Testis (tissue), 3 donors: ENCODE data around the gene WEE2. TPM values are rescaled to one million over a fixed set of nuclear protein-coding genes. Genes with fewer than 3 reads are reported as not detected.
"Not testable (repeated sequence)": the region's sequence is repeated elsewhere in the genome, so short reads cannot be mapped to it uniquely, and the experiment has no call there.

ENCODE experiments used
- DNase-seq: peaks from one replicate; pipeline ENCODE4 v3.0.0-alpha.2; 2019
- H3K27ac ChIP-seq, 2 donors: fragments of 200-600 bp; sonication (generic); one replicate each; pipeline ENCODE4 v1.5.1; 2019
- H3K27me3 ChIP-seq: fragments of 200-600 bp; sonication (generic); one replicate; pipeline ENCODE4 v1.5.1; 2019
- H3K36me3 ChIP-seq: fragments of 200-600 bp; sonication (generic); one replicate; pipeline ENCODE4 v1.5.1; 2017; ENCODE audit warnings: low read depth; ENCODE audit errors: missing control alignments
- H3K4me1 ChIP-seq: fragments of 200-600 bp; sonication (generic); one replicate; pipeline ENCODE4 v1.5.1; 2019
- H3K4me3 ChIP-seq, 2 donors: fragments of 200-600 bp; sonication (generic); one replicate each; pipeline ENCODE4 v1.5.1; 2017 to 2019
- H3K9me3 ChIP-seq: fragments of 200-600 bp; sonication (generic); one replicate; pipeline ENCODE4 v1.5.1; 2017
- CTCF ChIP-seq, 3 experiments: fragments of 450-650 bp in 2 of 3; fragments of 200-600 bp in 1 of 3; sonication (generic) in 1 of 3; IDR thresholded peaks; one replicate each; pipeline ENCODE4 v1.5.1; 2016 to 2019; ENCODE audit warnings: antibody characterized with exemption in 3 of 3, mild to moderate bottlenecking in 2 of 3, moderate library complexity in 1 of 3
- POLR2A ChIP-seq: fragments of 450-650 bp; IDR thresholded peaks from one replicate; pipeline ENCODE4 v1.6.1; 2017; ENCODE audit warnings: antibody characterized with exemption, mild to moderate bottlenecking, moderate library complexity
- WGBS, 2 donors: methylation state at CpG; one replicate each; pipeline ENCODE4 v1.1.5; 2018; 5-methylcytosine and 5-hydroxymethylcytosine counted together
- intact Hi-C: fragments of 100-400 bp; cut with DNase I; formaldehyde crosslinking; loops from one replicate; pipeline ENCODE4 v1.15.1; 2023; ENCODE audit warnings: low total_unique reads
- polyA plus RNA-seq: library from polyadenylated mRNA; stranded (reverse); fragments of 350-450 nt; fragmentation: Illumina TruSeq; extraction: RNeasy Lipid Tissue Mini Kit (QIAGEN cat#74804); gene quantifications from one replicate; pipeline ENCODE4 v1.2.3, GENCODE V29; 2014; ENCODE audit warnings: low read depth, low replicate concordance; ENCODE audit not compliant: insufficient read depth
- total RNA-seq, 2 donors: library from RNA; depleted of rRNA; stranded (reverse); fragments of >200 nt; gene quantifications; one replicate each; pipeline ENCODE4 v1.2.3, GENCODE V29; 2016

Gene WEE2
- total and polyA plus RNA-seq, 3 donors from 2014 or later, result 0.20 to 1.4 TPM; not detected in 1

GRCh38 chr7:141679014-141679413 is 29.1 kb upstream of the WEE2 start:
- no peak overlapping the region for H3K27ac ChIP-seq
- TF ChIP-seq CTCF (IDR thresholded peaks at IDR 0.05), result no peak
- no peak for TF ChIP-seq POLR2A
- no peaks in the 10 kb centered on the region for H3K27me3 ChIP-seq
- no peaks in the 10 kb centered on the region for H3K9me3 ChIP-seq
- no peaks in the 10 kb centered on the region for H3K36me3 ChIP-seq
- H3K4me1 ChIP-seq, result no peaks in the 10 kb centered on the region
- intact Hi-C loops, result no loop called here
- no peak for DNase-seq
- no peak overlapping the region for H3K4me3 ChIP-seq

- no peak for DNase-seq
Observed at GRCh38 chr7:141685285-141686023, 22.7 kb upstream of the WEE2 start.

GRCh38 chr7:141686074-141686473 is 22.1 kb upstream of the WEE2 start:
- no peak for DNase-seq
- Histone ChIP-seq H3K27me3 (no peaks in the 10 kb centered on the region), H3K27ac (no peak overlapping the region), H3K9me3 (no peaks in the 10 kb centered on the region), H3K36me3 (no peaks in the 10 kb centered on the region), H3K4me3 (no peak overlapping the region), H3K4me1 (peaks cover 18% of the 10 kb centered on the region)
- 76 to 89% methylated on average over 3 of the region's 3 CpGs for WGBS, 2 donors
- intact Hi-C loops, result no loop called here
- TF ChIP-seq POLR2A (no peak), CTCF (IDR thresholded peaks at IDR 0.05) (no peak)

More at GRCh38 chr7:141685285-141686023, 22.7 kb upstream of the WEE2 start:
- Histone ChIP-seq H3K4me1 (peaks cover 18% of the 10 kb centered on the region), H3K36me3 (no peaks in the 10 kb centered on the region), H3K9me3 (no peaks in the 10 kb centered on the region), H3K27me3 (no peaks in the 10 kb centered on the region), H3K4me3 (no peak overlapping the region), H3K27ac (no peak overlapping the region)
- WGBS, 2 donors, result 94 to 96% methylated on average over 27 of the region's 27 CpGs
- TF ChIP-seq POLR2A, result no peak
- TF ChIP-seq CTCF (IDR thresholded peaks at IDR 0.05), result no peak
- intact Hi-C loops, result no loop called here

- Histone ChIP-seq H3K27me3 (no peaks in the 10 kb centered on the region), H3K4me1 (peaks cover 18% of the 10 kb centered on the region), H3K27ac (no peak overlapping the region), H3K36me3 (no peaks in the 10 kb centered on the region), H3K9me3 (no peaks in the 10 kb centered on the region), H3K4me3 (no peak overlapping the region)
- DNase-seq, result no peak
- intact Hi-C loops, result no loop called here
- no peak for TF ChIP-seq CTCF (IDR thresholded peaks at IDR 0.05)
- no peak for TF ChIP-seq POLR2A
- 52 to 55% methylated on average over 6 of the region's 6 CpGs for WGBS, 2 donors
Observed at GRCh38 chr7:141686670-141687069, 21.5 kb upstream of the WEE2 start.

GRCh38 chr7:141688043-141688442 is 20.1 kb upstream of the WEE2 start:
- no peaks in the 10 kb centered on the region for H3K9me3 ChIP-seq
- no peaks in the 10 kb centered on the region for H3K36me3 ChIP-seq
- DNase-seq, result no peak
- H3K27ac ChIP-seq, result no peak overlapping the region
- 63 to 87% methylated on average over 5 of the region's 5 CpGs for WGBS, 2 donors
- no peak overlapping the region for H3K4me3 ChIP-seq
- H3K4me1 ChIP-seq, result peaks cover 18% of the 10 kb centered on the region
- TF ChIP-seq POLR2A, result no peak
- TF ChIP-seq CTCF (IDR thresholded peaks at IDR 0.05), result no peak
- intact Hi-C loops, result no loop called here
- H3K27me3 ChIP-seq, result no peaks in the 10 kb centered on the region

GRCh38 chr7:141689072-141689825 is 18.9 kb upstream of the WEE2 start:
- intact Hi-C loops, DNase-seq, H3K36me3 ChIP-seq, H3K27me3 ChIP-seq, H3K9me3 ChIP-seq, H3K4me3 ChIP-seq, H3K27ac ChIP-seq: not testable (repeated sequence)
- peaks cover 18% of the 10 kb centered on the region for H3K4me1 ChIP-seq
- WGBS, 2 donors, result 95 to 96% methylated on average over 3 of the region's 3 CpGs
